Stomach smooth muscle (tissue), 2 donors: Measurements from ENCODE around the gene LETM1.

ENCODE experiments used
- H3K27ac ChIP-seq: one replicate; pipeline ENCODE4 v1.7.0; 2013; ENCODE audit warnings: mild to moderate bottlenecking, low read length, inconsistent platforms
- H3K27me3 ChIP-seq, 2 donors: one replicate each; pipeline ENCODE4 v1.7.0; 2013; ENCODE audit warnings: low read length in 2 of 2; ENCODE audit not compliant: insufficient read depth in 2 of 2, control insufficient read depth in 1 of 2
- H3K36me3 ChIP-seq, 2 donors: one replicate each; pipeline ENCODE4 v1.7.0; 2013; ENCODE audit warnings: low read length in 2 of 2; ENCODE audit not compliant: control insufficient read depth in 2 of 2, insufficient read depth in 2 of 2
- H3K4me1 ChIP-seq: one replicate; pipeline ENCODE4 v1.7.0; 2013; ENCODE audit warnings: low read length; ENCODE audit not compliant: control insufficient read depth, insufficient read depth
- H3K4me3 ChIP-seq, 2 donors: one replicate each; pipeline ENCODE4 v1.7.0; 2013; ENCODE audit warnings: low read length in 2 of 2
- H3K9ac ChIP-seq, 2 donors: one replicate each; pipeline ENCODE4 v1.7.0; 2013; ENCODE audit warnings: low read length in 2 of 2, mild to moderate bottlenecking in 1 of 2
- H3K9me3 ChIP-seq, 2 donors: one replicate each; pipeline ENCODE4 v1.7.0; 2013; ENCODE audit warnings: low read length in 2 of 2; ENCODE audit not compliant: control insufficient read depth in 2 of 2
- donor health status: healthy.
- donor health status: Pancreatic carcinoma.

Gene LETM1

GRCh38 chr4:1856071-1856942, at the start of gene LETM1:
TSS of gene LETM1 (minus strand) at chr4:1856156. CDS start at chr4:1855950, 206 bp downstream.
- H3K9ac ChIP-seq, result peak within 1 kb of the TSS; percentile 75 to 79
- H3K4me1 ChIP-seq, result peaks cover 26% of the 10 kb centered on the region

GRCh38 chr4:1904042-1904441, 48.1 kb upstream of the LETM1 start:
- Histone ChIP-seq H3K36me3 (peaks cover 11 to 31% of the 10 kb centered on the region in 2 donors), H3K4me1 (no peaks in the 10 kb centered on the region), H3K9me3 (no peaks in the 10 kb centered on the region), H3K27me3 (no peaks in the 10 kb centered on the region), H3K9ac (no peak overlapping the region), H3K27ac (no peak overlapping the region), H3K4me3 (no peak overlapping the region)

More at GRCh38 chr4:1856071-1856942, at the start of gene LETM1:
- Histone ChIP-seq H3K27ac (peak within 1 kb of the TSS; percentile 60), H3K9me3 (no peaks in the 10 kb centered on the region), H3K36me3 (peaks cover 0 to 3% of the 10 kb centered on the region in 2 donors), H3K27me3 (no peaks in the 10 kb centered on the region), H3K4me3 (peak within 1 kb of the TSS; percentile 84 to 87)

- Histone ChIP-seq H3K9me3 (no peaks in the 10 kb centered on the region), H3K4me3 (no peak overlapping the region), H3K27ac (no peak overlapping the region), H3K36me3 (peaks cover 11 to 31% of the 10 kb centered on the region in 2 donors), H3K27me3 (no peaks in the 10 kb centered on the region), H3K4me1 (no peaks in the 10 kb centered on the region), H3K9ac (no peak overlapping the region)
These were observed 47.1 kb upstream of the LETM1 start for GRCh38 chr4:1903035-1903434.

- H3K36me3 ChIP-seq, result peaks cover 11 to 27% of the 10 kb centered on the region in 2 donors
- no peak overlapping the region for H3K27ac ChIP-seq
- H3K9me3 ChIP-seq, result no peaks in the 10 kb centered on the region
- no peak overlapping the region for H3K9ac ChIP-seq
- H3K27me3 ChIP-seq, result no peaks in the 10 kb centered on the region
- H3K4me3 ChIP-seq, result no peak overlapping the region
- no peaks in the 10 kb centered on the region for H3K4me1 ChIP-seq
These were observed 46.3 kb upstream of the LETM1 start for GRCh38 chr4:1902243-1902642.

GRCh38 chr4:1901127-1901526, 45.2 kb upstream of the LETM1 start:
- H3K27me3 ChIP-seq, result no peaks in the 10 kb centered on the region
- no peaks in the 10 kb centered on the region for H3K4me1 ChIP-seq
- no peak overlapping the region for H3K9ac ChIP-seq
- no peaks in the 10 kb centered on the region for H3K9me3 ChIP-seq
- no peak overlapping the region for H3K27ac ChIP-seq
- peaks cover 11 to 27% of the 10 kb centered on the region in 2 donors for H3K36me3 ChIP-seq
- no peak overlapping the region for H3K4me3 ChIP-seq

- no peak overlapping the region for H3K27ac ChIP-seq
- H3K4me1 ChIP-seq, result no peaks in the 10 kb centered on the region
- H3K4me3 ChIP-seq, result no peak overlapping the region
- no peak overlapping the region for H3K9ac ChIP-seq
- peaks cover 11 to 24% of the 10 kb centered on the region in 2 donors for H3K36me3 ChIP-seq
- H3K27me3 ChIP-seq, result no peaks in the 10 kb centered on the region
- H3K9me3 ChIP-seq, result no peaks in the 10 kb centered on the region
These were observed 44.7 kb upstream of the LETM1 start for GRCh38 chr4:1900624-1901023.

- H3K27me3 ChIP-seq, result no peaks in the 10 kb centered on the region
- peaks cover 11 to 22% of the 10 kb centered on the region in 2 donors for H3K36me3 ChIP-seq
- H3K27ac ChIP-seq, result no peak overlapping the region
- H3K4me3 ChIP-seq, result no peak overlapping the region
- no peaks in the 10 kb centered on the region for H3K9me3 ChIP-seq
- H3K4me1 ChIP-seq, result no peaks in the 10 kb centered on the region
- H3K9ac ChIP-seq, result no peak overlapping the region
These were observed 44.1 kb upstream of the LETM1 start for GRCh38 chr4:1900087-1900433.

- Histone ChIP-seq H3K36me3 (peaks cover 11 to 21% of the 10 kb centered on the region in 2 donors), H3K27ac (no peak overlapping the region)
These were observed 43.5 kb upstream of the LETM1 start for GRCh38 chr4:1899149-1900086.

GRCh38 chr4:1898681-1899080, 42.7 kb upstream of the LETM1 start:
- no peaks in the 10 kb centered on the region for H3K9me3 ChIP-seq
- no peak overlapping the region for H3K4me3 ChIP-seq
- no peaks in the 10 kb centered on the region for H3K27me3 ChIP-seq
- H3K27ac ChIP-seq, result no peak overlapping the region
- H3K9ac ChIP-seq, result no peak overlapping the region
- peaks cover 11 to 16% of the 10 kb centered on the region in 2 donors for H3K36me3 ChIP-seq
- no peaks in the 10 kb centered on the region for H3K4me1 ChIP-seq

More at GRCh38 chr4:1899149-1900086, 43.5 kb upstream of the LETM1 start:
- Histone ChIP-seq H3K27me3 (no peaks in the 10 kb centered on the region), H3K4me1 (no peaks in the 10 kb centered on the region), H3K4me3 (no peak overlapping the region), H3K9ac (no peak overlapping the region), H3K9me3 (no peaks in the 10 kb centered on the region)

- Histone ChIP-seq H3K36me3 (peaks cover 11 to 14% of the 10 kb centered on the region in 2 donors), H3K9me3 (no peaks in the 10 kb centered on the region), H3K27me3 (no peaks in the 10 kb centered on the region), H3K4me1 (no peaks in the 10 kb centered on the region), H3K27ac (no peak overlapping the region), H3K4me3 (no peak overlapping the region), H3K9ac (no peak overlapping the region)
These were observed 42.1 kb upstream of the LETM1 start for GRCh38 chr4:1898007-1898406.
